Nephron (organoid): Measurements from ENCODE around the gene ACTN3.

ENCODE experiments used
- H3K27ac Mint-ChIP-seq, 3 experiments: 2 replicates each; pipeline ENCODE4 v1.8.0; 2020; ENCODE audit warnings: mixed read lengths in 3 of 3, mild to moderate bottlenecking in 2 of 3, moderate library complexity in 1 of 3
- H3K27me3 Mint-ChIP-seq: 2 replicates; pipeline ENCODE4 v1.8.0; 2021; ENCODE audit warnings: low read depth, mild to moderate bottlenecking, moderate library complexity, mixed read lengths
- H3K36me3 Mint-ChIP-seq: 2 replicates; pipeline ENCODE4 v1.8.0; 2020; ENCODE audit warnings: low read depth, mixed read lengths
- H3K4me1 Mint-ChIP-seq: 2 replicates; pipeline ENCODE4 v1.8.0; 2020; ENCODE audit warnings: mixed read lengths
- H3K4me3 Mint-ChIP-seq, 3 experiments: 2 replicates each; pipeline ENCODE4 v1.8.0; 2020; ENCODE audit warnings: mild to moderate bottlenecking in 3 of 3, mixed read lengths in 3 of 3, moderate library complexity in 2 of 3
- H3K9me3 Mint-ChIP-seq: 2 replicates; pipeline ENCODE4 v1.8.0; 2020; ENCODE audit warnings: mixed read lengths
- TF ChIP-seq, protein P1 (sequence below), 3 experiments: fragments of 200-600 bp; sonication (generic); IDR thresholded peaks; one replicate each; pipeline ENCODE4 v1.5.0; 2021; ENCODE audit warnings: antibody characterized with exemption in 3 of 3; ENCODE audit not compliant: unreplicated experiment in 3 of 3

Gene ACTN3

DNA sequence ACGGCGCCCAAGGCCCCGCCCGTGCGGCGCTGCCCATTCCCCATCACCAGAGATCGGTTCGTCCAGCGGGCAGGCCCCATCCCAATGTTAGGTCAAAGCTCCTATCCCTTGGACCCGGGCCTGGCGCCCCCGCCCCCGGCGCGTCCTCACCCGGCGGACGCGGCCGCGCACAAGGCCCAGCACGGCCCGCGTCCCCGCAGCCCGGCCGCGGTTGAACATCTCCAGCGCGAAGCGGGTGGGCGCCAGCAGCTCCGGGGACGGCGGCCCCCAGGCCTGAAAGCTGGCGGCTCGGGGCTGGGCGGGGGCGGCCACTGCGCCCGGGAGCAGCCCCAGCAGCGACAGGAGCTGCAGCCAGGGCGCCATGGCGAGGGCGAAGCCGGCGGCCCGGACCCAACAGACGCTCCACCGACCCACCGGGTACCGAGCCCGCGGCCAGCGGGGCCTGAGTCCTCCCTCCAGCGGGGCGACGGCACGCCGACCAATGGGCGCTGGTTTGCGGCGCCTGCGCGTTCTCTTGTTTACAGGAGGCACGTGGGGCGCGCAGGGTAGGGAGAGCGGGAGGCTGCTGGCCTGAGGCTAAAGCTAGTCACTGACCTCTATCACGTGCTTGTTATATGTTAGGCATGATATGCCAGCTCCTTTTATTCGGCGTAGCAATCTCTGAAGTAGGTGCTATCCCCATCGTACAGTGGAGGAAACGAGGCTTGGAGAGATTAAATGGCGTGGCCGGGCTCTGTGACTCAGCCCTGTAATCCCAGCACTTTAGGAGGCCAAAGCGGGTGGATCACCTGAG lies 21.6 kb downstream of the ACTN3 start, which contains the start of gene CTSF:
CTSF (minus strand) TSS at position 483 of the 793 bp plus-strand sequence; CDS start at position 363, 120 bp downstream.
- Mint-ChIP-seq H3K4me1 (peaks cover 13% of the 10 kb centered on the region), H3K27ac (no peak within 1 kb of the TSS), H3K9me3 (no peaks in the 10 kb centered on the region), H3K27me3 (peaks cover 5% of the 10 kb centered on the region), H3K36me3 (no peaks in the 10 kb centered on the region), H3K4me3 (no peak within 1 kb of the TSS)
- TF ChIP-seq, protein P1, sequence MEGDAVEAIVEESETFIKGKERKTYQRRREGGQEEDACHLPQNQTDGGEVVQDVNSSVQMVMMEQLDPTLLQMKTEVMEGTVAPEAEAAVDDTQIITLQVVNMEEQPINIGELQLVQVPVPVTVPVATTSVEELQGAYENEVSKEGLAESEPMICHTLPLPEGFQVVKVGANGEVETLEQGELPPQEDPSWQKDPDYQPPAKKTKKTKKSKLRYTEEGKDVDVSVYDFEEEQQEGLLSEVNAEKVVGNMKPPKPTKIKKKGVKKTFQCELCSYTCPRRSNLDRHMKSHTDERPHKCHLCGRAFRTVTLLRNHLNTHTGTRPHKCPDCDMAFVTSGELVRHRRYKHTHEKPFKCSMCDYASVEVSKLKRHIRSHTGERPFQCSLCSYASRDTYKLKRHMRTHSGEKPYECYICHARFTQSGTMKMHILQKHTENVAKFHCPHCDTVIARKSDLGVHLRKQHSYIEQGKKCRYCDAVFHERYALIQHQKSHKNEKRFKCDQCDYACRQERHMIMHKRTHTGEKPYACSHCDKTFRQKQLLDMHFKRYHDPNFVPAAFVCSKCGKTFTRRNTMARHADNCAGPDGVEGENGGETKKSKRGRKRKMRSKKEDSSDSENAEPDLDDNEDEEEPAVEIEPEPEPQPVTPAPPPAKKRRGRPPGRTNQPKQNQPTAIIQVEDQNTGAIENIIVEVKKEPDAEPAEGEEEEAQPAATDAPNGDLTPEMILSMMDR (IDR thresholded peaks at IDR 0.05; ENCODE audit: unreplicated experiment in 3 of 3) = no peak

DNA sequence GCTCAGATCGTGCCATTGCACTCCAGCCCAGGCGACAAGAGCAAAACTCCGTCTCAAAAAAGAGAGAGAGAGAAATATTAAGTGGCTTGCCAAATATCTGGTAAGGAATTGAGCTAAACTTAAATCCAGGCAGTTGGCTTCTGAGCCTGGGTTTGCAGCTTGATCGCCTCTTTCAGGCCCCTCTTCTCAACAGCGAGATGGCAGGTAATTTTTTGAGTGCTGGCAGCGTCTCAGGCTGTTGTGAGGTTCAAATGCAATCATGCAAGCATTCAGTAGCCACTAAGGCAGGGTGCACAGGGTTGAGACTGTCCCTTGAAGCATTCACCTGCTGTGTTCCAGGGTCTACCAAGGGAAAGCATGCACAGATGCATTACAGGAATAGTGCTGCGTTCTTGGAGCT lies 22.4 kb downstream of the ACTN3 start:
- peaks cover 3% of the 10 kb centered on the region for H3K9me3 Mint-ChIP-seq
- H3K27me3 Mint-ChIP-seq = peaks cover 5% of the 10 kb centered on the region
- TF ChIP-seq, protein P1 (IDR thresholded peaks at IDR 0.05; ENCODE audit: unreplicated experiment in 3 of 3) = no peak
- no peak overlapping the region for H3K27ac Mint-ChIP-seq
- H3K36me3 Mint-ChIP-seq = no peaks in the 10 kb centered on the region
- no peak overlapping the region for H3K4me3 Mint-ChIP-seq
- peaks cover 13% of the 10 kb centered on the region for H3K4me1 Mint-ChIP-seq

DNA sequence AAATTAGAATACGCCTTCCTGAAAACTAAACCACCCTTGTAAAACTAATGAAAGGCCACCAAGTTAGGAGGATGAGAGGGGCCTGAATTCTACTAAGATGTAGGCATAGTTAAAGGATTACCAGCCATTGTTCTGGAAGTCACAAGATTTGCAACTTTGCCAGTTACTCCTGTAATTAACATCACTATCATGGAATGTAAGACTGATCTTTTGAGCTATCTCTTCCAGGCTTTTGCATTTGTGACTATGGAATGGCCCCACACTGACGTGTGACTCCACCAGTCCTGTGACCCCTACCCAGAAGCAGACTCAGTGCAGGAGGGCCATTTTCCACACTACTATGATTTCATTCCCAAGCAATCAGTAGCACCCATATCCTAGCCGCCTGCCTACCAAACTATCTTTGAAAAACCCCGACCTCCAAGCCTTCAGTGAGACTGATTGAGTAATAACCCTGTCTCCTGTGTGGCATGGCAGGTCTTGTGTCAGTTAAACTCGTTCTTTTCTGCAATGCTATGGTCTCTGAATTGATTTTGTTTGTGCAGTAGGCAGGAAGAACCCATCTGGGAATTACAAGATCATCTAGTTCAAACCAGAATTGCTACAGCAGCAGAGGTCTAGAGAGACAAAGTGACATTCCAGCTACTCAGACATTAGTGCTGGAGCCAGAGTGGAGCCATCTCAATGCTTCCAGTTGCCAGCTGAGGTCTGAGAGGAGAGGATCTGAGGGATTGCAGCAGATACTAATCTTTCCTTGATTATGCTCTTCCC lies 23.6 kb downstream of the ACTN3 start:
- Mint-ChIP-seq H3K4me1 (peaks cover 13% of the 10 kb centered on the region), H3K36me3 (no peaks in the 10 kb centered on the region), H3K4me3 (no peak overlapping the region), H3K27me3 (peaks cover 5% of the 10 kb centered on the region), H3K27ac (peak overlapping the region; percentile 47 to 91 (median 79)), H3K9me3 (peaks cover 5% of the 10 kb centered on the region)
- TF ChIP-seq, protein P1 (IDR thresholded peaks at IDR 0.05; ENCODE audit: unreplicated experiment in 3 of 3) = no peak

DNA sequence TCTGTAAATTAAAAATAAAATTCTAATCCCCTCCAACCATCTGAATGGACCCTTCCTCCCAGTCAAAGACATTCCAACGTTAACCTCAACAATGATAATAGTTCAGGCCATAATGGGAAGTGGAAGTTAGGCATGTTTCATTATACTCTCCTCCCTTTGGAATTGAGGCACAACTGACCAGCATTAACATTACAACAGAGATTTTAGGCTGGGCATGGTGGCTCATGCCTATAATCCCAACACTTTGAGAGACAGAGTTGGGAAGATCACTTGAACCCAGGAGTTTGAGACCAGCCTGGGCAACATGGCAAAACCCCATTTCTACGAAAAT lies 24.1 kb downstream of the ACTN3 start:
- H3K4me3 Mint-ChIP-seq = no peak overlapping the region
- peaks cover 13% of the 10 kb centered on the region for H3K4me1 Mint-ChIP-seq
- H3K27me3 Mint-ChIP-seq = peaks cover 5% of the 10 kb centered on the region
- H3K9me3 Mint-ChIP-seq = peaks cover 5% of the 10 kb centered on the region
- TF ChIP-seq, protein P1 (IDR thresholded peaks at IDR 0.05; ENCODE audit: unreplicated experiment in 3 of 3) = no peak
- no peaks in the 10 kb centered on the region for H3K36me3 Mint-ChIP-seq
- H3K27ac Mint-ChIP-seq = peak overlapping the region in 2 of 3 experiments; percentile 79 to 91

DNA sequence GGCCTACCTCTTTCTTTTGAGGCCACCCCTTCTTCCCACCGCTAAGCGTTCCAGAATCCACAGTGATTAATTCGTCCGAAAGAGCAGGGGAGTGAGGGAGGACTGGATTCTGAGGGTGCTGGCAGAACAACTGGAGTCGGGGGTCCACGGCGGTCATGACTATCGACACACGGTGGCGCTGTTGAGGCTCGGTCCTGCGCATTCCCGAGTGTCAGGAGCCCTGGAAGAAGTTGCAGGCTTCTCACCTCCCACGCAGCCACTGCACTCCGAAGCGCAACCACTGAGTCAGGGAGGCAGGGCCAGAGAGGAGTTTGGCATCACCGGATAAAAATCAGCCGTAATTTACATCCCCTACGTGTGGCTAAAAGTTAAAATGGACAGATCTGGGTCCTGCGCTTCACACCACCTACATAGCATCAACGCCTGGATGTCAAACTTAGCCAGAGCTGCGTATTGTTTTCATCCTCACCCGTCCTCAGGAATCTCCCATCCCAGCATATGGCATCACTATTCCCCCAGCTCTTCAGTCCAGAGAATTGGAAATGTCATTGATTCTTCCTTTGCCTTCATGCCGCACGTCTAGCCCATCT lies 32.4 kb downstream of the ACTN3 start:
- Mint-ChIP-seq H3K9me3 (peaks cover 3% of the 10 kb centered on the region), H3K4me3 (no peak overlapping the region), H3K36me3 (no peaks in the 10 kb centered on the region), H3K4me1 (peaks cover 23% of the 10 kb centered on the region), H3K27me3 (no peaks in the 10 kb centered on the region), H3K27ac (no peak overlapping the region)
- TF ChIP-seq, protein P1 (IDR thresholded peaks at IDR 0.05; ENCODE audit: unreplicated experiment in 3 of 3) = peak; percentile 73 to 77 (median 75)
